NCI-H526 treated with DMSO at 0.1 percent for 48 hours (cell line): ENCODE measurements around the gene FAM241A.
A peak's percentile ranks its signal among the peaks of the same experiment; 100 is the strongest.

Experiments
- DNase-seq: peaks from one replicate; lab custom pipeline; 2025; lab: John Stamatoyannopoulos, UW

Gene FAM241A

GRCh38 chr4:112213856-112214255 is 68.6 kb downstream of the FAM241A start:
- DNase-seq: no peak

- DNase-seq: peak; percentile 20
Observed at GRCh38 chr4:112214390-112215264, 69.4 kb downstream of the FAM241A start.

- DNase-seq: no peak
Observed at GRCh38 chr4:112219826-112220366, 74.6 kb downstream of the FAM241A start.

- DNase-seq: no peak
Observed at GRCh38 chr4:112222219-112222955, 77.1 kb downstream of the FAM241A start.

- no peak for DNase-seq
Observed at GRCh38 chr4:112225157-112225556, 79.9 kb downstream of the FAM241A start.

GRCh38 chr4:112230879-112231778 is 85.9 kb downstream of the FAM241A start:
- DNase-seq: peak; percentile 93

- DNase-seq: peak; percentile 70
Observed at GRCh38 chr4:112231779-112232713, 86.8 kb downstream of the FAM241A start, which contains the start of gene AP1AR. Gene AP1AR, plus strand, starts transcription at chr4:112231787. Its CDS starts 305 bp downstream, at chr4:112232092.

- peak; percentile 42 for DNase-seq
Observed at GRCh38 chr4:112234952-112235609, 89.8 kb downstream of the FAM241A start.

GRCh38 chr4:112236040-112236439 is 90.8 kb downstream of the FAM241A start:
- no peak for DNase-seq

GRCh38 chr4:112238833-112239232 is 93.6 kb downstream of the FAM241A start:
- DNase-seq: no peak
